ENCODE measurements around the gene PSME4. TPM values are rescaled to one million over a fixed set of nuclear protein-coding genes. Genes with fewer than 3 reads are reported as not detected.
"Not testable (repeated sequence)": the region's sequence is repeated elsewhere in the genome, so short reads cannot be mapped to it uniquely, and the experiment has no call there.

PSME4 gene
- total RNA-seq, 1 donor from 2014 or later = 14.9 TPM

- TF ChIP-seq CTCF (IDR thresholded peaks at IDR 0.05) = no peak
- Histone ChIP-seq H3K4me3 (peak within 1 kb of the TSS; percentile 70 to 72), H3K36me3 (peaks cover 8% of the 10 kb centered on the region in 2 donors), H3K27me3 (no peaks in the 10 kb centered on the region), H3K9me3 (no peaks in the 10 kb centered on the region), H3K27ac (no peak within 1 kb of the TSS), H3K4me1 (peaks cover 0 to 3% of the 10 kb centered on the region in 2 donors)
- peak in 1 of 2 donors; percentile 65 for DNase-seq (ENCODE audit: low spot score in 2 of 2)
- intact Hi-C loops (cut with DNase I) = no loop called here
These were observed 111.3 kb downstream of the PSME4 start, which contains the start of gene GPR75 for GRCh38 chr2:53859206-53860181. GPR75 (minus strand) TSS chr2:53859967; CDS start chr2:53854756, 5,211 bp downstream.

GRCh38 chr2:53856272-53856671 is 114.5 kb downstream of the PSME4 start:
- Histone ChIP-seq H3K27me3 (no peaks in the 10 kb centered on the region), H3K36me3 (peaks cover 5 to 10% of the 10 kb centered on the region in 2 donors), H3K9me3 (no peaks in the 10 kb centered on the region), H3K4me1 (peaks cover 0 to 3% of the 10 kb centered on the region in 2 donors), H3K4me3 (no peak overlapping the region), H3K27ac (no peak overlapping the region)
- TF ChIP-seq CTCF (IDR thresholded peaks at IDR 0.05) = no peak
- intact Hi-C loops (cut with DNase I) = no loop called here
- no peak for DNase-seq (ENCODE audit: low spot score in 2 of 2)

GRCh38 chr2:53854678-53855077 is 116.1 kb downstream of the PSME4 start:
- Histone ChIP-seq H3K27me3 (no peaks in the 10 kb centered on the region), H3K36me3 (peaks cover 5 to 10% of the 10 kb centered on the region in 2 donors), H3K27ac (no peak overlapping the region), H3K4me3 (no peak overlapping the region), H3K4me1 (peaks cover 0 to 3% of the 10 kb centered on the region in 2 donors), H3K9me3 (no peaks in the 10 kb centered on the region)
- no peak for TF ChIP-seq CTCF (IDR thresholded peaks at IDR 0.05)
- intact Hi-C loops (cut with DNase I) = no loop called here
- DNase-seq (ENCODE audit: low spot score in 2 of 2) = no peak

- H3K4me3 ChIP-seq = no peak overlapping the region
- intact Hi-C loops (cut with DNase I) = no loop called here
- no peak for TF ChIP-seq CTCF (IDR thresholded peaks at IDR 0.05)
- H3K27me3 ChIP-seq = no peaks in the 10 kb centered on the region
- H3K27ac ChIP-seq = no peak overlapping the region
- no peaks in the 10 kb centered on the region for H3K4me1 ChIP-seq
- H3K36me3 ChIP-seq = peaks cover 9 to 10% of the 10 kb centered on the region in 2 donors
- H3K9me3 ChIP-seq = no peaks in the 10 kb centered on the region
- DNase-seq (ENCODE audit: low spot score in 2 of 2) = no peak
These were observed 118.3 kb downstream of the PSME4 start for GRCh38 chr2:53852532-53852931.

- H3K4me3 ChIP-seq; intact Hi-C loops (cut with DNase I); H3K9me3 ChIP-seq; H3K27ac ChIP-seq; DNase-seq (ENCODE audit: low spot score in 2 of 2); H3K27me3 ChIP-seq; H3K4me1 ChIP-seq: not testable (repeated sequence)
- H3K36me3 ChIP-seq = peaks cover 9 to 10% of the 10 kb centered on the region in 2 donors
These were observed 119.6 kb downstream of the PSME4 start for GRCh38 chr2:53851052-53851757.

DNA sequence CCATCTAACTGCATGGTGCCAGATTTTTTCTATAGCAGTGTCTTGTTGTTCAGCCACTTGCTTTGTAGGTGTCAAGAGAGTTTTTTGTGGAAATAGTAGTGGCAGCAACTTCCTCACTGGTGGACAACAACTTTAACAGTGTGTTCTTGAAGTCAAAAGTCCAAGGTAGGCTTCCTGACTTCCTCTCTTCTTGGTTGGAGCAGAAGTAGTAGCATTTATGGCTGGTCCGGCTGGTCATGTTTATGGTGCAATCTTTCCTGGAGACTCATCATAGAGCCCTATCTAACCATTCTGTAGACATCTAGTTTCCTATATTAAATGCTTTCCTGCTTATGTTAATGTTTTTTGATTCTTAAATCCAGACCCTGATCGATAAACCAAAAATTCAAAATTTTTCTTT is 122.7 kb downstream of the PSME4 start:
- no peak for TF ChIP-seq CTCF (IDR thresholded peaks at IDR 0.05)
- no peaks in the 10 kb centered on the region for H3K27me3 ChIP-seq
- H3K27ac ChIP-seq = no peak overlapping the region
- H3K9me3 ChIP-seq = no peaks in the 10 kb centered on the region
- H3K4me3 ChIP-seq = no peak overlapping the region
- H3K4me1 ChIP-seq = no peaks in the 10 kb centered on the region
- peaks cover 0 to 3% of the 10 kb centered on the region in 2 donors for H3K36me3 ChIP-seq
- intact Hi-C loops (cut with DNase I) = no loop called here
- no peak for DNase-seq (ENCODE audit: low spot score in 2 of 2)
